Right lobe of liver (tissue), 4 donors: Measurements from ENCODE around the gene NEDD9.

ENCODE experiments used
- CTCF ChIP-seq, 4 donors: fragments of 200-600 bp in 3 of 4; fragments of 450-650 bp in 1 of 4; IDR thresholded peaks; one replicate each; pipeline versions ENCODE4 v1.5.1 to v1.8.0; 2016 to 2022; ENCODE audit warnings: antibody characterized with exemption in 4 of 4, mild to moderate bottlenecking in 2 of 4
- POLR2A ChIP-seq: fragments of 450-650 bp; IDR thresholded peaks from one replicate; pipeline ENCODE4 v1.6.1; 2017; ENCODE audit warnings: antibody characterized with exemption, mild to moderate bottlenecking
- donor health status: DM: no; HTN: no; CAD: no.
- donor health status: DM: no; HTN: no; CAD: no.
- donor health status: DM: no; HTN: yes; CAD: no.

DNA sequence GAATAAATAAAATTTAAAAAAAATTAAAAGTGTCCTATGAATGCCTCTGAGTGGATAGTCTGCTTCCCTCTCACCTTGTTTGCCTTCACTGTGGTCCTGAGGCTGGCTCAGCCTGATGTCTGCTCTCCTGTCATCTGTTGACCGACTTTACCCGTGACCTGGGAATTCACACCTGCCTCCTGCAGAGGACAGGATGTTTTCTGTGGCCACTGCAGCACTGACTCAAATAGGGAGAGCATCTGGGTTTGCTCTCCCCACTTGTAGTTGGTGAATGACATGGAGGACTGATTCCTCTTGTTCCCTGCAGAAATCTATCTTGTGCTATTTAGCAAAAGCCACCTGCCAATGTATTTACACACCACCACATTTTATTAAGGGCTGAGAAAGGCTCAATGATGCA lies 68.5 kb downstream of the NEDD9 start:
- no peak for TF ChIP-seq POLR2A
- no peak for TF ChIP-seq CTCF (IDR thresholded peaks at IDR 0.05)
